HEK293T (cell line): ENCODE measurements around the gene JAG1.
A peak's percentile ranks its signal among the peaks of the same experiment; 100 is the strongest.

Source experiments
- CTCF ChIA-PET: fragments of 350-600 bp; formaldehyde crosslinking; extraction: SDS; loops from one replicate; lab custom pipeline; 2021; ENCODE audit warnings: antibody characterized with exemption, inconsistent platforms; lab: Yijun Ruan, JAX
- POLR2A ChIA-PET: fragments of 350-600 bp; formaldehyde crosslinking; extraction: SDS; loops from one replicate; lab custom pipeline; 2020; ENCODE audit warnings: antibody characterized with exemption, inconsistent platforms; lab: Yijun Ruan, JAX
- DNase-seq: peaks from one replicate; pipeline ENCODE4 v3.0.0; 2012; ENCODE audit warnings: mixed read lengths; ENCODE audit errors: extremely low spot score
- ARNT ChIP-seq: fragments of 450-650 bp; IDR thresholded peaks from 2 replicates; pipeline ENCODE4 v1.6.1; 2017; ENCODE audit warnings: mild to moderate bottlenecking
- BHLHE40 ChIP-seq: fragments of 450-650 bp; IDR thresholded peaks from 2 replicates; pipeline ENCODE4 v1.6.1; 2016; ENCODE audit warnings: mild to moderate bottlenecking, moderate library complexity, borderline replicate concordance
- CTBP1 ChIP-seq: fragments of 450-650 bp; IDR thresholded peaks from 2 replicates; pipeline ENCODE4 v1.6.1; 2016; ENCODE audit warnings: borderline replicate concordance
- ELF4 ChIP-seq: fragments of 450-650 bp; IDR thresholded peaks from 2 replicates; pipeline ENCODE4 v1.6.1; 2017; ENCODE audit warnings: antibody characterized with exemption
- FOXA1 ChIP-seq: fragments of 450-650 bp; IDR thresholded peaks from 2 replicates; pipeline ENCODE4 v1.6.1; 2016; ENCODE audit warnings: mild to moderate bottlenecking
- FOXK2 ChIP-seq: fragments of 450-650 bp; IDR thresholded peaks from 2 replicates; pipeline ENCODE4 v1.6.1; 2016; ENCODE audit warnings: mild to moderate bottlenecking
- FOXM1 ChIP-seq: fragments of 450-650 bp; IDR thresholded peaks from 2 replicates; pipeline ENCODE4 v1.6.1; 2017; ENCODE audit warnings: mild to moderate bottlenecking, borderline replicate concordance
- HDGF ChIP-seq: fragments of 450-650 bp; IDR thresholded peaks from 2 replicates; pipeline ENCODE4 v1.6.1; 2017; ENCODE audit warnings: antibody characterized with exemption, borderline replicate concordance
- L3MBTL2 ChIP-seq: fragments of 450-650 bp; conservative IDR thresholded peaks from 2 replicates; pipeline ENCODE4 v1.6.1; 2016; ENCODE audit warnings: mild to moderate bottlenecking
- LEF1 ChIP-seq: fragments of 450-650 bp; IDR thresholded peaks from 2 replicates; pipeline ENCODE4 v1.6.1; 2017; ENCODE audit warnings: mild to moderate bottlenecking, borderline replicate concordance
- NFRKB ChIP-seq: fragments of 450-650 bp; IDR thresholded peaks from 2 replicates; pipeline ENCODE4 v1.6.1; 2016; ENCODE audit warnings: mild to moderate bottlenecking, moderate library complexity
- PKNOX1 ChIP-seq: fragments of 450-650 bp; IDR thresholded peaks from 2 replicates; pipeline ENCODE4 v1.6.1; 2016
- SP1 ChIP-seq: fragments of 450-650 bp; IDR thresholded peaks from 2 replicates; pipeline ENCODE4 v1.6.1; 2017
- SUZ12 ChIP-seq: fragments of 450-650 bp; IDR thresholded peaks from 2 replicates; pipeline ENCODE4 v1.6.1; 2016; ENCODE audit warnings: mild to moderate bottlenecking
- TARDBP ChIP-seq: fragments of 450-650 bp; IDR thresholded peaks from 2 replicates; pipeline ENCODE4 v1.6.1; 2016
- ZNF384 ChIP-seq: fragments of 450-650 bp; IDR thresholded peaks from 2 replicates; pipeline ENCODE4 v1.6.1; 2016

Gene JAG1

GRCh38 chr20:10673842-10674683, at the start of gene JAG1:
Gene JAG1 (minus strand): TSS chr20:10673999. CDS start chr20:10673530, 469 bp downstream.
- DNase-seq, result peak; percentile 96
- CTCF ChIA-PET, result no interaction called here
- TF ChIP-seq PKNOX1 (no peak), NFRKB (no peak), HDGF (no peak), FOXM1 (no peak), BHLHE40 (no peak), ELF4 (no peak), ARNT (no peak), SP1 (no peak), SUZ12 (no peak), TARDBP (no peak), LEF1 (no peak), FOXK2 (no peak), ZNF384 (no peak), CTBP1 (no peak), FOXA1 (no peak), L3MBTL2 (no peak; the same call in 1 of the 2 replicates)
- POLR2A ChIA-PET, result interaction anchor here (0.9 kb wide), 2 partner anchors 42 to 75 kb away, joined by 3 read pairs; no protein-coding TSS in a partner anchor

- POLR2A ChIA-PET, result no interaction called here
- DNase-seq, result no peak
- CTCF ChIA-PET, result interaction anchor here (1.2 kb wide), 1 partner anchor 25 kb away, joined by 3 read pairs; no protein-coding TSS in a partner anchor
- TF ChIP-seq HDGF (no peak), TARDBP (no peak), FOXM1 (no peak), ZNF384 (no peak), ELF4 (no peak)
Measured at GRCh38 chr20:10721976-10722375, 48.2 kb upstream of the JAG1 start.

- POLR2A ChIA-PET, result no interaction called here
- TF ChIP-seq FOXA1, result no peak
- CTCF ChIA-PET, result interaction anchor here (1.2 kb wide), 1 partner anchor 24 kb away, joined by 3 read pairs; no protein-coding TSS in a partner anchor
- no peak for DNase-seq
Measured at GRCh38 chr20:10721137-10721896, 47.5 kb upstream of the JAG1 start.

GRCh38 chr20:10720565-10720964, 46.8 kb upstream of the JAG1 start:
- CTCF ChIA-PET, result interaction anchor here (0.6 kb wide), 1 partner anchor 24 kb away, joined by 4 read pairs; no protein-coding TSS in a partner anchor
- DNase-seq, result no peak
- TF ChIP-seq ARNT (no peak), PKNOX1 (no peak), FOXA1 (no peak), TARDBP (no peak), CTBP1 (no peak), ELF4 (no peak), FOXK2 (no peak), NFRKB (no peak), LEF1 (no peak), ZNF384 (no peak), BHLHE40 (no peak), L3MBTL2 (no peak), HDGF (no peak), FOXM1 (no peak), SUZ12 (no peak), SP1 (no peak)
- POLR2A ChIA-PET, result no interaction called here

DNA sequence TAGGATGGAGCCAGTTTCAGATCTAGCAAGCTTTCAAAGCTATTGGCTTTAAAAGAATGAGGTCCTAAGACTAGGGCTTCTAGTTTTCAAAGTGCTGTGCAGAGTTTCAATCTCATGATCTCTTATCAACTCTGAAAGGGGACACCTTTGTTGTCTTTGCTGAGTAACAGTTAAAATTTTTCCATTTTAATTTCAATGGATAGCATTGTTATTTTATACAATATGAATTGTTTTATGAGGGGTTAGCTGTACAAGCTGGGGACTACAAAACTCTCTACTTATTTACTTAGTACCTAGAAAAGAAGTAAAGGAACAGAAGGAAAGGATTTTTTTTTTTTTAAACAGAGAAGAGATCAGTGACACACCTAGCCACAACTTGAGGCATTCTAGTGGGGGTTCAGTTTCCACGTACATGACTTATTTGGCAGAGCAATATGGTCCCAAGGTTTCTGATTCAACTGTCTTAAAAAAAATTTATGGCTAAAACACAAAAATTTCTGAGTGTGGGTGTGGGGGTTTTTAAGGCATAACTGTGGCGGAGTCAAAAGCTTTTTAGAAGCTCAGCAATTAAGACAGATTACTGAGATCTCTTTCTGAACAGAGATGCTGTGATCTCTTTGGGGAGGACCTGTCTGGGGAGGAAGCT, 46.1 kb upstream of the JAG1 start:
- DNase-seq, result no peak
- POLR2A ChIA-PET, result interaction anchor here (0.6 kb wide), 1 partner anchor 90 kb away, joined by 3 read pairs; no protein-coding TSS in a partner anchor
- TF ChIP-seq L3MBTL2 (no peak), HDGF (no peak), ELF4 (no peak), ZNF384 (no peak), PKNOX1 (no peak), NFRKB (no peak), FOXM1 (no peak), ARNT (no peak), BHLHE40 (no peak), FOXK2 (no peak)
- CTCF ChIA-PET, result no interaction called here
